ENCODE measurements around the gene PIK3R6. TPM values are rescaled to one million over a fixed set of nuclear protein-coding genes. Genes with fewer than 3 reads are reported as not detected.

The PIK3R6 gene
- total and polyA plus RNA-seq, 3 donors from 2014 or later = 1.3 to 2.6 (median 2.5) TPM

GRCh38 chr17:8873801-8874715 lies 6.6 kb upstream of the PIK3R6 start:
- H3K4me1 ChIP-seq = peaks cover 3% of the 10 kb centered on the region
- H3K36me3 ChIP-seq (ENCODE audit: low read depth, missing control alignments) = no peaks in the 10 kb centered on the region
- H3K27ac ChIP-seq = no peak overlapping the region
- H3K9me3 ChIP-seq = no peaks in the 10 kb centered on the region
- WGBS, 2 donors = 64 to 69% methylated on average over 10 to 19 of the region's 19 CpGs
- intact Hi-C loops (cut with DNase I; ENCODE audit: low total_unique reads) = no loop called here
- TF ChIP-seq POLR2A (IDR thresholded peaks at IDR 0.05) (no peak), CTCF (IDR thresholded peaks at IDR 0.05) (no peak)
- H3K4me3 ChIP-seq = no peak overlapping the region
- no peak for DNase-seq
- no peaks in the 10 kb centered on the region for H3K27me3 ChIP-seq

- Histone ChIP-seq H3K4me3 (no peak overlapping the region), H3K4me1 (peaks cover 3% of the 10 kb centered on the region), H3K9me3 (no peaks in the 10 kb centered on the region), H3K27ac (no peak overlapping the region), H3K36me3 (ENCODE audit: low read depth, missing control alignments) (no peaks in the 10 kb centered on the region), H3K27me3 (no peaks in the 10 kb centered on the region)
- no peak for TF ChIP-seq CTCF (IDR thresholded peaks at IDR 0.05)
- TF ChIP-seq POLR2A (IDR thresholded peaks at IDR 0.05) = no peak
- DNase-seq = no peak
- intact Hi-C loops (cut with DNase I; ENCODE audit: low total_unique reads) = no loop called here
- 56 to 59% methylated on average over 15 to 17 of the region's 17 CpGs for WGBS, 2 donors
Observed at GRCh38 chr17:8872705-8873435, 5.4 kb upstream of the PIK3R6 start.

DNA sequence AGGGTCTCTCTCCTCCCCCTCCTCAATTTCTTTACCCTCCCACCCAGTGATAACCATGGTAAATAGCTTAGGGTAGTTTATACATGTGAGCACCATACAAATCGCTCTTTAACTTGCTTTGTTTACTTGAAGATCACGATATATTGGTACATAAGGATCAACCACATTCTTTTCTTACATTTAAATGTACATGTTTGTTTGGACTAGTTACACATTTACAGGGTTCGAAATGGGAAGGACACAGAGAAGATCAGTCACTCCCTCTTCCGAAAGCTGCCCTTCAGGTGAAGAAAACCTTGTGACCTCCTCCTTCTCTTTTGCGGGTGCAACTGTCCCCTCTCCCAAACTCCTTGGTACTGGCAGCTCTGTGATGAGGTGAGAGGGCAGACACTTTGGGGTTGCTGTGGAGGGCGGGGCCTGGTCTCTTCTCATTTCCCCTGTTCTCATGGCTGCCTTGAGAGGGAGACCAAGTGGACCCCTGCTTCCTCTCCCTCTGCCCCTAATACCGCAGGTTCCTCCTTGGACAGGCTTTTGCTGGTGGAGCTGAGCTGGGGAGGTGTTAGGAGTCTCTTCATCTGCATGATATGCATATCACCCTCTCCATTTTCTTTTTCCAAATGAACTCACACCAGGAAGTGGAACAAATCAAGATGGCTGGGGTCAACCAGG lies 4.7 kb upstream of the PIK3R6 start:
- 90 to 92% methylated on average over 7 of the region's 7 CpGs for WGBS, 2 donors
- no peaks in the 10 kb centered on the region for H3K9me3 ChIP-seq
- intact Hi-C loops (cut with DNase I; ENCODE audit: low total_unique reads) = no loop called here
- H3K4me1 ChIP-seq = peaks cover 3% of the 10 kb centered on the region
- TF ChIP-seq CTCF (IDR thresholded peaks at IDR 0.05) (no peak), POLR2A (IDR thresholded peaks at IDR 0.05) (no peak)
- H3K27ac ChIP-seq = no peak overlapping the region
- no peaks in the 10 kb centered on the region for H3K27me3 ChIP-seq
- H3K4me3 ChIP-seq = no peak overlapping the region
- no peaks in the 10 kb centered on the region for H3K36me3 ChIP-seq (ENCODE audit: low read depth, missing control alignments)
- DNase-seq = no peak

DNA sequence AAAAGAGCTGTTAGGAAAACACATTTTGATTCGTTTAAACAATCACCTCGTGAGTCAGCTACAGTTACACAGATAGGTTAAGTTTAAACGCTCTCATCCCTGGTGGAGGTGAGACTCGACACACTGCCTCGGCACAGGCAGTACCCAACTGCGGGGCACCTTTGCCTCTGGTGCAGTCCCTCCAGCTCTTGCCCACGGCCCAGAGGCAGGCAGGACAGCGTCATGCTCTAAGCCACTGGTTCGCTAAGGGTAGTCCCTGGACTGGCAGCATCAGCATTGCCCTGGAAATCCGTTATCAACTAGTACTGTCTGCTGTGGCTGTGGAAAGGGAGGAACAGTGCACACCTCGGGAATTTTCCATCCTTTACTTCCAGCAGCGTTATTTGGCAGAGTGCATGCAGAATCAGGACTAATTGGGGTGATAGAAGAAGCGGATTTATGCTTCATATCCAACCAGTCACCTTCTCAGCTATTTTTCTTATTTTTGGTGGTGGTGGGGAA lies 3.7 kb upstream of the PIK3R6 start:
- H3K36me3 ChIP-seq (ENCODE audit: low read depth, missing control alignments) = no peaks in the 10 kb centered on the region
- intact Hi-C loops (cut with DNase I; ENCODE audit: low total_unique reads) = no loop called here
- H3K27me3 ChIP-seq = no peaks in the 10 kb centered on the region
- no peak overlapping the region for H3K4me3 ChIP-seq
- TF ChIP-seq CTCF (IDR thresholded peaks at IDR 0.05) (no peak), POLR2A (IDR thresholded peaks at IDR 0.05) (no peak)
- H3K4me1 ChIP-seq = peaks cover 3% of the 10 kb centered on the region
- no peaks in the 10 kb centered on the region for H3K9me3 ChIP-seq
- no peak for DNase-seq
- 77 to 85% methylated on average over 7 to 13 of the region's 13 CpGs for WGBS, 2 donors
- no peak overlapping the region for H3K27ac ChIP-seq

Measured in testis (tissue), 3 donors.